CD4-positive, alpha-beta T cell treated with Interferon alpha-2 for 1 hour (primary cell): ENCODE measurements around the gene FLT1.

Source experiments
- DNase-seq, 2 donors: peaks; one replicate each; pipeline ENCODE4 v3.0.0-alpha.2; 2020 to 2022

The FLT1 gene

DNA sequence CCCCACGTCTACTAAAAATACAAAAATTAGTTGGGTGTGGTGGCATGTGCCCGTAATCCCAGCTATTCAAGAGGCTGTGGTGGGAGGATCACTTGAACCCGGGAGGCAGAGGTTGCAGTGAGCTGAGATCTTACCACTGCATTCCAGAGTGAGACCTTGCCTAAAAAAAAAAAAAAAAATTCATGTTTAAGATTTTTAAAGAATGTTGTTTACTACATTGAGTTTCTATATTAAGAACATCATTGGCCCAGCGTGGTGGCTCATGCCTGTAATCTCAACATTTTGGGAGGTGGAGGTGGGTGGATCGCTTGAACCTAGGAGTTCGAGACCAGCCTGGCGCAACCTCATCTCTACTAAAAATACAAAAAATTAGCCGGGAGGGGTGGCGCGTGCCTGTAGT lies 31.9 kb upstream of the FLT1 start:
- no peak for DNase-seq

DNA sequence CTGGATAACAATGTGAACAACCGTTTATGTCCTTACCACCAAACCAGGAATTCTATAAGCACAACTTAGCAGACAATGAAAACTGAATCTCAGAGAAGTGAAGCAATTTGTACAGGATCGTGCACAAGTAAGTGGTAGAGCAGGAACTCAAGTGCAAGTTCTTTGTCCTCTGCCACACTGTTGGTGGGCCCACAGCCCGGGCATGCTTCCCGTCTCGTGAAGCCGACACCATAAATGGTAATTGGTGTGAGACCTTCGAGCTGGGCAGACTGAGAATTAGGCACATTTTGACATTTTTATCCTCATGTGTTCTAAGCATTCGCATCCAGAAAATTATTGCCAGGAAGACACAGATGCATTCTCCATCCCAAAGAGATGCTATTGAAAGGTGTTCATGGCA lies 27.9 kb upstream of the FLT1 start:
- DNase-seq, result no peak

DNA sequence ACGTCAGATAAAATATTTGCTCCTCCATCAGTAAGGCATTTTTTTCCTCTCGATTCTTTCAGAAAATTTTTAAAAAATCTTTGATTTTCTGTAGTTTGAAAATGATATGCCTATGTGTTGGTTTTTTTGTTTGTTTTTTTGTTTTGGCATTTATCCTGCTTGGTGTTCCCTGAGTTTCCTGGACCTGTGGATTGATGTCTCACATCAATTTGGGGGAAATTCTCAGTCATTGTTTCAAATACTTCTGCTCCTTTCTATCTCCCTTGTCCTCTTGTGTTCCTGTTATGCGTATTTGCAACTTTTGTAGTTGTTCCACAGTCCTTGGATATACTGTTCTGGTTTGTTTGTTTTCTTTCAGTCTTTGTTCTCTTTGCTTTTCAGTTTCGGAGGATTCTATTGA lies 18.8 kb upstream of the FLT1 start:
- DNase-seq, result no peak

DNA sequence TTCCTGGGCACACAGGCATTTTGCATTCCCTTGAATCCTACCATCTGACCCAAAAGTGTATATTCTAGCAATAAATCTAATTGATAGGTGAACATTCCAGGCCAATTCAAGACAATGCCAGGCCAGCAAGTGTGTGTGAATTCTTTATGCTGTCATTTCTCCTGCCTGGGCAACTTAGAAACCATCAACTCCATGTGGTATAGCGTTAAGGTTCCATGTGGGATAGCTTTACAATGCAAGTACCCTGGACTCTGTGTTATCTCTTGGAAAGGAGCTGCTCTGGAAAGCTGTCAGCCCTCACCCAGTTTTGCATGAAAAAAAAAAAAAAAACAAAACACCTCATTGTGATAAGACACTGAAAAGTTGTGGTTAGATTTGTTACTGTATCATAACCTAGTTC lies 15.6 kb upstream of the FLT1 start:
- DNase-seq, result no peak

DNA sequence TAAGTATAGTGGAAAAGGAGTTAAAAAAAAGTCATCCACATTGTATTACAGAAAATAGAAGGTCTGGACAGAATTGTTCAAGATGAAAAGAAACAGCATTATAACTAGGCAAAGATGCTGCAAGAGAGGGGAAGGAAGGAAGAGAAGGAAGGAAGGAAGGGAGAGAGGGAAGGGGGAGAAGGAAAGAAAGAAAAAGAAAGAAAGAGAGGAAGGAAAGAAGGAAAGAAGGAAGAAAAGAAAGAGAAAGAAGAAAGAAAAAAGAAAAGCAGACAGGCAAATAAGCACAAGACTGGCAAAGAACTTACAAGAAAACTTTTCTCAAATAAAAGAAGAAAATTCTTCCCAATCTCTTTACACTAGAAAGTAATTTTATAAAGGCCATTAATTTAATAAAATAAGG lies 15.1 kb upstream of the FLT1 start:
- no peak for DNase-seq

DNA sequence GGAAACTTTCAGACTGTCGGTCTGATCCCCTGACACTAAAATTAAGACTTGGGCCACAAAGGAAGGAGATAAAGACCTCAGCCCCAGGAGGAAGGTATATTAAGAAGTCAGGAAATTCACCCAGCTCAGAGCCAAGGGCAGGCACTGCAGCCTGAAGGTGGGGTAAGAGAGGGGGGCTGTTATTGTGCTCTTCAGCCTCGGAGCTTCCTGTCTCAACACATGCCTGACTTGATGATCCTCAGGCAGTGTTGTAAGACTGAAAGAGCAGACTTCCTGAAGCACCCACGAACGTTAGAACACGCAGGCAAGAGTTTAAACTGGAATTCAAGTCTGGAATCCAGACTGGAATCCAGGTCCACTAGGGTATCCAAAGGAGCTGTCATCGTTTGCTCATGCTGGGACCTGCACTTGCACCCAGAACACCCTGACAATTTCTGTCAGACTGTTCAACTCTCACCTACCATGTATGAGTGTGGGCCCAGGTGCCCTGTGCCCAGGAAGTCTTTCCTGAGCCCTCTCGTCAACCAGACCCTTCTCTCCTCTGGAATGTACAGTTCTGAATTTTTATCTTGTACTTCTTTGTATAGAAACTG lies 10.7 kb upstream of the FLT1 start:
- DNase-seq, result no peak

DNA sequence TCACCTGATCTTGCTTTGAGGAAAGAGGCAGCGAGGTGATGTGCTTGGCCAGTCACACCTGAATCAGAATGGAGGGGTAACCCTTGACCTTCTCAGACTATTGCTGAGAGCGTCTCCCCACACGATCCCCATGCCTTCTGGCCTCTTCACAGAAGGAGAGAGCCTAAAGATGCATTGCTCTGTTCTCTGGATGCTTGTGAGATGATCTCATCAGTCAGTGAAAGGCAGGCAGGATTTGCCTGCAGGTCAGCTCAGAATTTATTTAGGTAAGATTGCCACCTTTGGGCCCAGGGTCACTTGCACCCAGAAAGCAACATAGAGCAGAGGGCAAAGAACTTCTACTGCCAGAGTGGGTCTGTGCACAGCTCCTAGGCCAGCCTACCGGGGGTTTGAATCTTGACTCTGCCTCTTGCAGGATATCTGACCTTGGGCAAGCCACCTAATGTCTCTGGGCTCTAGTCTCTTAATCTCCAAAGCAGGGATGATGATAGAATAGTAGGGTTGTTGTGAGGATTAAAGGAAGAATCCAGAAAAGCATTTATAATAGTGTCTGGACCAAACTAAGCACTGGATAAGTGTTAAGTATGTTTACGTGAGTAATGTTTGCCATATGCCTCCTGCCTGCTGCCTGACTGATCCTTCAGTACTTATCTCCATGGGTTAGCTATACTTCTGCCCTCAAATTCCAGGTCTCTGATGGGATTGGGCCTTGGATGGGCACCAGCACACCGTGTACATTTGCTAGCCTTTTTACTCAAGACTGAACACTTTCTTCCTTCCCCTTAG lies 8.4 kb upstream of the FLT1 start:
- no peak for DNase-seq

DNA sequence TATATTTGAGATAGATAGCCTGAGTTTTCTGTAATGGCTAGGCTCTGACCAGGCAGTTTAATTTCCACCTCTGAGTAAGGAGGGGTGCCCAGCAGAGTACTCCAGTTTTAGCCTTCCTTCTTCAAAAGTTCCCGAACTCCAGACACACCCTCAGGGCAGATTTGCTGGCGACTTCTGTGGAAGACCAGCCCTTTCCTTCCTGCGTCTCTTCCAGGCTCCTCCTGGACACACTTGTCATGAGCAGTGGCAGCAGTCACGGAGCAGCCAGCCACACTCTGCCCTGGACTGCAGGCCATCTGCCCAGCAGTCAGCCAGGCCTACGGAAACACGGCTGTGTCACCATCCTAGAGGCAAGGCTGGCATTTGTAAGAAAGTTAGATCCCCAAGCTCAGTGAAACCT lies 6.6 kb upstream of the FLT1 start:
- no peak for DNase-seq

DNA sequence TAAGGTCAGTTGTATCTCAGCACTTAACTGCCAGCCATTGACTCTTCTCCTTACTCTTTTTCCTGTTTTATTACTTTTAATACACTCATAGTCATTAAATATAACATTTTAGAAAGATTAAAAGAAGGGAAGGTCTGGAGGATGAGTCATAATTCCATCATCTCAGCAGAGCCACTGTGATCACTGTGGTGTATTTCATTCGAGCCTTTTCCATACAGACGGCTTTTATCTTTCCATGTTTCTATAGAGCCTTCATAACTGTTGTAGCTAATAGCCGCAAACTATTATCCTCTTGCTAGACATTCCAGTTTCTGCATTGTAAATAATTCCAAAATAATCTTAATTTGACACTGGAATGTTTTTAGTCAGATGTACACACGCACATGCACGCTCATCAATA lies 4.7 kb upstream of the FLT1 start:
- DNase-seq, result no peak

DNA sequence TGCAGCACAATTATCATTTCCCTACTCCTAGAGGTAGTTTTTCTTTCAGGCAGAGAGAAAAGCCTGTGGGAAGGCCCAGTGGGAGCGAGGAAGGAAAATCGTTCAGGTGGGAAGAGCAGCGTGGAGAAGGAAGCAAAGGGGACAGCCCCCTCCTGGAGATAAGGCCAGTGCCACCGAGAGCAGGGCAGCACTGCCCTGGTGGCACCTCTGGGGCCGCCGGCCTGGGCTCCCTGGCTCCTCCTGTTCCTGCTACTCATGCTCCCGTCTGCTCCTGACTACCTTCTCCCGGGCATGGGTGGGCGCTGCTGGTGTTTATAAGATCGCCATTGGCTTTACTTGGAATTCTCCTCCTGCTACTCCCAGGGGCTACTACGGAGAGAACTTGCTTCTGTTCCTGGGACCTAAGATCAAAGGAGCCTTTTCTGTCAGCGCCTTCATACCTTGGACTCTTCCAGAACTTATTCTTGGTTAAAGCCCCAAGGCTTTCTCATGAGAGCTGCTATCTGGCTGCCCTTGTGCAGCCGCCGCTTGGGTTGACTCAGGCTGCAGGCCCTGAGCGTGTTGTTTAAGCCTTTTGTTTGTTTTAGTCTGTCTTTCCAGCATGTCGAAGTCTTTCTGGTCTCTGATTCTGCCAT lies 3.7 kb upstream of the FLT1 start:
- no peak for DNase-seq

DNA sequence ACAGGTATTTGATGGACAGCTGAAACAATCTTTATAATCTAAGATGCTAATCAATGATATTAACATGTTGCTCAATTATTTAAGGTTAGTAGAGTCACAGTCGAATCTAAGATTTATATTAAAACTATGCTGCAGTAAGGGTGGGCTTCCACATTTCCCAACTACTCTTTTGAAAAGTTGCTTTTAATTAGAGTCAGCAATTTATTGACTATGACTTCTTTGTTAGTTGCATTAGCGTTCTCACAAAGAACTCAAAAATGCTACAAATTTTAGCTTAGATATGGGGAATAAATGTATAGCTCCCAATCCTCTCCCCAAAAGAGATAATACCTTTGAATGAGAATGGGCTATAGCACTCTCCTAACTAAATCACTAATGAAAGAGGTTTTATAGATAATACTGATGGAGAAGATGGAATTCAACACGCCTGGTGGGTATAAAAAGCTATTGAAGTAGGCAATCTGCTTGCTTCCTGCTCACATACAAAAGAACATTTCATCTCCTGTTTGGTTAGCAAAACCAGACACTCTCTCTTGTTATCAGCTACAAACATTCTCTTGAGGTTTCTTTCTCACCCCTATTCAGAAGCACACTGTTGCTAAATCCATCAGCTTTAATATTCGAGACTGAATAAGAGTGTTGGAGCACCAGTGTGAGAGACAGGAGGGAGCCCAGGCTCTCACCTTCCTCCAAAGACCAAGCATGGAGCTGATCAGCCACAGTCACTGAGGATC lies 2.4 kb upstream of the FLT1 start:
- no peak for DNase-seq

DNA sequence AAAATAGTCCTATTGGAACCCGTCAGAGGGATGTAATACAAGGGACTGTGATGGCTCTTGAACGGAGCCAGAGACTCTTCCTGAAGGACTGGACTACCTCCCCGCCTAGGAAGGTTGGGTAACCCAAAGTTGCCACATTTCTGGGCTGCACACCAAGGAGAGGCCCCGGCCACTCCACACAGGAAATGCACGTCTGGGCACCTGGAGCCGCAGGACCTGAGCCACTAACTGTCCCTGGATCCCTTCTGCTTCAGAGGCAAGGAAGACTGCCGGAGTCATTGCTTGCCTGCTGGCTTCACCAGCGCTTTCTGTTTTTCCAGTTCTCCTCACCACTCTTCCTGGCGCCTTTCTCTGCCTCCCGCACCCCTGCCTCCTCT lies 1.2 kb upstream of the FLT1 start:
- DNase-seq, result no peak

DNA sequence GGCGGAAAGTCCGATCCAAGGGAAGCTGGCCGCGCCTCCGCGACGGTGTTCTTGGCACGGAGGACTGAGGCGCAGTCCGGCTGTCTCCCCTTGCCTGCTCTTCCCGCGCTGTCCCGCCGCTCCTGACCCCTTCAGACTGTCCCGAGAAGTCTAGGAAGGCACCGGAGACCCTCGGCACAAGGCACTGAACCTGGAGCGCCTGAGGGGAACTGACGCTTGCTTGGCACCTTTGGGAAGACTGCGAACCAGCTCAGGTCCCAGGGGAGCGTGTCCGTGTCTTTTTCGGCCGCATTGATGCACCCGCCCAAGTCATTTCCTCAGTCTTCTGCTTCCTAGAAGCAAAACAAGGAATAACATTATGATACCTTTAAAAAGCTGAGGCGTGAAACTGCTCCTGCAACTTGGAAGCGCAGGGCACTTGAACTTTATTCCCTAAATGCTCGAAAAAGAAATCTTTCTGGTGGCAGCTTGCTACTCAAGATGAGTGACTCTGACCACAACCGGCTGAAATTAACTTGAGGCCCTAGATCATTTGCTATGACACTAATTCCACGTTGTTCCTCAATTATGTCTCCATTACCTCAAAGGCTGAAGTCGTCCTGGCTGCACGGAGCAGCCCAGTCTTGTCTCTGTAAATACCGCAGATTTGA lies 735 bp upstream of the FLT1 start:
- no peak for DNase-seq

DNA sequence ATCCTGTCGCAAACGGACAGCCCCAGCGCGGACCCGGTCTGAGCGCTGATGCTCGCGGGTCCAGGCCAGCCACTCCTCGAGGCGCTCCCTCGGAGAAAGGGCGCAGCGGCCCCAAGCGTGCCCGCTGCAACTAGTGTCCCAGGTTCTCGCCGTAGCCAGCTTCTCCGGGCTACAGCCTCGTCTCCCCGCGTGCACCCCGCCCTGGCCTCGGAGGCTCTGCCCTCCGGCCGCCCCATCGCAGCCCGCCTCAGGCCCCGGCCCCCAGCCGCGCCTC lies 487 bp downstream of the FLT1 start:
- DNase-seq, result no peak

DNA sequence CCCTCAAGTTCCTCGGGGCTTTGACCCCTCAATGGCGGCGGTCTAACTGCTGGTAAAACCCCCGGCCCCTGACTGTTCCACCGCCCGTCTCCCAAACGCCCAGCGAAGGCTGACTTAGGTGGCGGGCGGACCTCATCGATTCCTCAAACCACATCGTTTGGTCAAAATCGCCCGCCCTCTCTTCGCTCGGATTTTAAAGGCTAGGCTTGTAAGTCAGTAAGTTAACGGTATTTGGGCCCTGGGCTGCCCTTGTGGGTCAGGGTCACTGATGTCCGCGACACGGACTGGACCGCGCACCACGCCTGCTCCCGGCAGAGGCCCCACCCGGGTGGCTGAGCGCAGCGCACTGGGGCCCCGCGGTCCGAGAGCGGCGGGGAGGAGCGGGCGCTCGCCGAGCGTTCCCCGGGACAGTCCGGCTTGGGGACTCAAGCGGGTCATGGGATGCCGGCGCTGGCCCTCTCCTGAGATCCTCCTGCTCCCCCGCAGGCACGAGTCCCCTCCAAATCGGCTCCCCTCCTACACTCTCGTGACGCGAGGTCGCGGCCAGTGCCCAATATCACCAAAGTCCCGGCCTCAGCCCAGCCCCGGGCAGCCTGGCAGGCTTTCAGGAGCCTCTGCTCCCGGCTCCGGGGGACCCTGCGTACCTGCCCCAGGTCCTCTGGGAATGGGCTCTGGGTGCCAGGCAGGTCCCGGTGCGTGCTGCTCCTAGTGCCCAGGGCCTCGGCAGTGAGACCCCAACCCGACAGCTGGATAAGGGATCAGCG lies 1.0 kb downstream of the FLT1 start:
- no peak for DNase-seq

DNA sequence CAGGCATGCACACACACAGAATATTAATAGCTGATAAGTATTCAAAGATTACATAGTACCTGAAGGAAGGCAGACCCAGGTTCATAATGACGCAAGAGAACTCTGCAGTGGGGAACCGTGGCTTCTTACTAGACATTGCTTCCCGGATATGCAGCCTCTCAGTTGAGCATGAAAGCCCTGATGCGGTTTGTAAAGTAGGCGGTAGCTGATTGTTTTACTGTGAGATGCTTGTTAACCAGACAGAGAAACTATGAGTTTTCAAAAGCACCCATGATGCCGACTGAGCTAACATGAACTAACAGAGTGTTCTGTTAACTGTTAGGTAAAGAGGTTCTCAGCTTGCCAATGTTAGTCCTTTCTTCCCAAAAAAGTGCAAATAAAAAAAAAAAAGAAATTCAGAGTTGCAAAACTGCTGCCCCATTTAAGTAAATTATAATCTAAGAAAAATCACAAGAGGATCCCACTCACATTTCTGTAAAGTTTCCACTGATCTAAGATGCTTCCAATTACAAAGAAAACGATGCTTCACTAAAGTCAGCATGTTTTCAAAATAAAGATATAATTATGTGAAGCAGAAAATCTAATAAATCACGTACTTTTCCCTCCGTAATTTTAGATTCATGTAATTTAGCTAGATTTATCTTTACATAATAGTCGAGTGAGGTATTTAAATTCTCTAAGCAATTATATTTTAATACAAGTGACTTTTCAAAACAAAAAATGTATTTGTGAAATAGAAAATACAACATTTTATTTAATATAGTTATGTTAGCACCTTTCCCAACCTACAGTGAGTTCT lies 2.2 kb downstream of the FLT1 start:
- peak; percentile 45 to 59 for DNase-seq

DNA sequence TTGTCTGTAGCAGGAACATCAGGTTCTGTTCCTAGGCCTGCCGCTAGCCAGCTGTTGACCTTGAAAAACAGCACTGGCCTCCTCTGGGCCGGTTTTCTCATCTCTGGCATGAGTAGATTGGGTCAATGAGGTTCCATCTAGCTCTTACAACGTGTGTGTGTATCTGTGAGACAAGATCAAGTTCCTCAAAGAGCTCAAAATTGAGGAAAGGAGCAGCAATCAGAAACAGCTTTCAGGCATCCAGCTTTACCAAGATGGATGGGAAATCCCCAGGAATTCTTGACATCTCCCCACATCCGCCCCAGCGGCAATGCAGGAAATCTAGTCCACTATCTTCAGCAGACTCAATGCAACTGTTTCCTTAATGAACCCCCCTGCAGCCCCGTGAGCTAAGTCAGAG lies 4.9 kb downstream of the FLT1 start:
- no peak for DNase-seq

DNA sequence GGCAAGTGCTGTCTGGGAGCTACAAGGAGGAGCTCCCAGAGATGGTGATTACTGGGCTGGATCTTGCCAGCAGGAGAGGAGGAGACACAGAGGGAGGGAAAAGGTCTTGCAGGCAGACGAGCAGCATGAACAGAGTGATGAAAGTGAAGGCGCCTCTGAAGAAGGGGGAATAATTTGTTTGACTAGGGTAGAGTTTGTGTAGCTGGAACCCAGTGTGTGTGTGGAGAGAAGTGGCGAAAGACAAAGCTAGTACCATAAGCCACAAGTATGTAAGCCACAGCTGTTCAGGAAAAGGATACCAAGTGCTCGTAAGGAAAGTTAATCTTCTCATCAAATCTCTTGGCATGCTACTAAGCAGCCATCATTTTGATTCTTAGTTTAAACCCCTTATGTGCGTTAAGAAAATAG lies 5.4 kb downstream of the FLT1 start:
- no peak for DNase-seq

DNA sequence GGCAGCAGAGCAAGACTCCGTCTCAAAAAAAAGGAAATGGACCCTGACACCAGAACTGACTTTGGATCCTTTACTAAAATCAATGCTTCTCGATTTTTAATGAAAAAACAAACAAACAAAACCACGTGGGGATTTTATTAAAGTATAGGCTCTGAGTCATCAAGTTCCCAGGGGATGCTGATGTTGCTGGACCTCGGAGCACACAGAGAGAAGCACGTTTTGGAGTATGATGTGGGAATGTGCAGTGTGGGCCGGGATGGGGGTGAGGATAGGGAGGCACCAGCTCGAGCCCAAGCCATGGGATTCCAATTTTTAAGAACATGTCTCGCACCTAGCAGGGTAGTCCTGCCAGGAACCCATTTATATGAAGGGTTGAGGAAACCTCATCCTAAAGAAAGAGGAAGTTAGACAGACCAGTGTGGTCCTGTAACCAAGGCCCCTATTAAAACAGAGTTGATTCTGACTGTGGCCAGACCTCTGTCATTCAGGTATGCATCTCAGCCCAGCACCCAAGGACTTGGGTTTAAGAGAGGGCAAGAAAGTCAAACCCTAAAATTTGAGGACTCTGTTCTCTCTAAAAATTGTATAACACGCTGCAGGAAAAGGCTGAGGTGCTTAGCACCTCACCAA lies 6.4 kb downstream of the FLT1 start:
- no peak for DNase-seq

DNA sequence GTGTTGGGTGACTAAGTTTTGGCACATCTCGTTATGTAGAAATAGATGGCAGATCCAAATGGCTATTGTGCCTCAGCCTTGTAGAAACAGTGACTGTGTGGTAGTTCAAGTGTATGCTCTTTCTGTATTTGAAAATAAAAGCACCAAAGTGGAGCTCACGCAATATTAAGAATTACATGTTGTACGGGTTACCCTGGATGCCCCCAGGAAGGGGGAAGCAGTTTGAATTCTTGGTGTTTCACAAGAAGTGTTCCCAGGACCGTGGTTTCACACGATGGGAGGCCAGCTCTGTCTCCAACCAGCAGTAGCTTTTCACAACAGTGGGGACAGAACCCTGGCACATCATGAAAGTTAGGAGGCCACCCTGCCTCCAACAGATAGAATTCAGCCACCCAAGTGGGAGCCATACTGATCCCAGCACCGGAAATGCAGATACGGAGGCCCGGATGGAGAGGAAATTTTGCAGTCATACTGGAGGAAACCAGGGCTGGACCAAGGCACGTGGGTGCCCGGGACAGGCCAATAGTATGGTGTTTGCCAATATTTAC lies 8.9 kb downstream of the FLT1 start:
- DNase-seq, result no peak

DNA sequence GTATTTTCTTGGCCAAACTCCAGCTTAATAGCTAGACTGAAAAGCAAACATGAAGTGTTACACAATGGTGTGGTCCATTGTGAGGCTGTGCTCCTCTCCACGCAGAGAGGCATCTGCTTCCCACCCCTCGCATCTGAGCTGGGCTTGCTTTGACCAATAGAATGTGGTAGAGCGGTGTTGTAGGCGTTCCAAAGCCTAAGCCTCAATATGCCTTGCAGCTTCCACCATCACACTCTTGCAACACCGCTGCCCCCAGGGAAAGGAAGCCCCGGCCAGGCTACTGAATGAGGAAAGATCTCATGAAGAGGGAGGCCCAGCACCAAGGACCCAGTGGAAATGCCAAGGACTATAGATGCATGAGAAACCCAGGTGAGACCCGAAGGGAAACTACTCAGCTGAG lies 9.4 kb downstream of the FLT1 start:
- no peak for DNase-seq
